GM23338 (cell line): ENCODE data around the gene CSTB. TPM values are rescaled to one million over a fixed set of nuclear protein-coding genes. Genes with fewer than 3 reads are reported as not detected.

Experiments used
- ATAC-seq: fragments of 200-7000 bp; cut with Tn5 transposase; 3 replicates; pipeline ENCODE4 v1.9.1; 2020
- DNase-seq: peaks from one replicate; pipeline ENCODE4 v3.0.0-alpha.2; 2015; ENCODE audit warnings: low spot score
- H2AFZ ChIP-seq: fragments of 200-600 bp; sonication (generic); 2 replicates; pipeline ENCODE4 v1.8.0; 2016; ENCODE audit warnings: antibody characterized with exemption, mild to moderate bottlenecking, moderate library complexity
- H3F3A ChIP-seq: fragments of 200-600 bp; sonication (generic); replicated peaks from 2 replicates; pipeline ENCODE4 v1.8.0; 2017; ENCODE audit warnings: antibody characterized with exemption, mixed run types, low read depth
- H3K27ac ChIP-seq: fragments of 200-600 bp; sonication (generic); 2 replicates; pipeline ENCODE4 v1.6.1; 2016; ENCODE audit warnings: low read depth
- H3K27me3 ChIP-seq: fragments of 200-600 bp; sonication (generic); 2 replicates; pipeline ENCODE4 v1.8.0; 2016; ENCODE audit warnings: mild to moderate bottlenecking, mixed run types, moderate library complexity; ENCODE audit not compliant: insufficient read depth
- H3K36me3 ChIP-seq: fragments of 200-600 bp; sonication (generic); 2 replicates; pipeline ENCODE4 v1.8.0; 2016; ENCODE audit warnings: mild to moderate bottlenecking; ENCODE audit not compliant: insufficient read depth
- H3K4me1 ChIP-seq: fragments of 200-600 bp; sonication (generic); 2 replicates; pipeline ENCODE4 v1.8.0; 2016; ENCODE audit warnings: mild to moderate bottlenecking, moderate library complexity; ENCODE audit not compliant: insufficient read depth
- H3K4me2 ChIP-seq: fragments of 200-600 bp; sonication (generic); 2 replicates; pipeline ENCODE4 v1.7.1; 2017; ENCODE audit warnings: mixed run types
- H3K4me3 ChIP-seq: fragments of 200-600 bp; sonication (generic); 2 replicates; pipeline ENCODE4 v1.6.1; 2016; ENCODE audit warnings: mixed run types
- H3K79me2 ChIP-seq: fragments of 200-600 bp; sonication (generic); replicated peaks from 2 replicates; pipeline ENCODE4 v1.8.0; 2017; ENCODE audit warnings: mild to moderate bottlenecking; ENCODE audit not compliant: insufficient read depth
- H3K9me2 ChIP-seq: fragments of 200-600 bp; sonication (generic); 2 replicates; pipeline ENCODE4 v1.8.0; 2017; ENCODE audit not compliant: insufficient read depth
- H4K20me1 ChIP-seq: fragments of 200-600 bp; sonication (generic); replicated peaks from 2 replicates; pipeline ENCODE4 v1.8.0; 2017; ENCODE audit warnings: mild to moderate bottlenecking; ENCODE audit not compliant: insufficient read depth
- H3K27ac Mint-ChIP-seq: 2 replicates; pipeline ENCODE4 v1.8.0; 2020; ENCODE audit warnings: inconsistent platforms, mild to moderate bottlenecking, moderate library complexity, mixed read lengths
- H3K27me3 Mint-ChIP-seq: 3 replicates; pipeline ENCODE4 v1.8.0; 2022; ENCODE audit warnings: low read depth, mild to moderate bottlenecking, moderate library complexity, mixed read lengths, inconsistent platforms; ENCODE audit not compliant: insufficient read depth, poor library complexity
- H3K36me3 Mint-ChIP-seq: 3 replicates; pipeline ENCODE4 v1.8.0; 2021; ENCODE audit warnings: low read depth, mild to moderate bottlenecking, inconsistent platforms, moderate library complexity, mixed read lengths
- H3K4me1 Mint-ChIP-seq: 3 replicates; pipeline ENCODE4 v1.8.0; 2020; ENCODE audit warnings: mild to moderate bottlenecking, inconsistent platforms, mixed read lengths
- H3K4me3 Mint-ChIP-seq: 3 replicates; pipeline ENCODE4 v1.8.0; 2021; ENCODE audit warnings: moderate library complexity, mild to moderate bottlenecking, inconsistent platforms, mixed read lengths
- H3K9me3 Mint-ChIP-seq: 3 replicates; pipeline ENCODE4 v1.8.0; 2020; ENCODE audit warnings: moderate library complexity, mild to moderate bottlenecking, inconsistent platforms, mixed read lengths
- CREB1 ChIP-seq: fragments of 250-450 bp; sonication (Bioruptor Pico); IDR thresholded peaks from 2 replicates; pipeline ENCODE4 v1.5.0; 2020; ENCODE audit warnings: low read depth, mild to moderate bottlenecking, moderate library complexity
- EZH2 ChIP-seq: fragments of 200-600 bp; sonication (generic); IDR thresholded peaks from one replicate; pipeline ENCODE4 v1.8.0; 2017; ENCODE audit warnings: antibody characterized with exemption, mild to moderate bottlenecking, low read depth; ENCODE audit not compliant: unreplicated experiment
- EZH2phosphoT487 ChIP-seq: fragments of 200-600 bp; sonication (generic); IDR thresholded peaks from one replicate; pipeline ENCODE4 v1.8.1; 2018; ENCODE audit warnings: antibody characterized with exemption; ENCODE audit not compliant: unreplicated experiment
- JUNB ChIP-seq: IDR thresholded peaks from one replicate; pipeline ENCODE4 v1.6.1; 2016; ENCODE audit warnings: antibody characterized with exemption; ENCODE audit not compliant: unreplicated experiment
- NANOG ChIP-seq: IDR thresholded peaks from 2 replicates; pipeline ENCODE4 v1.6.1; 2016; ENCODE audit warnings: antibody characterized with exemption, borderline replicate concordance
- POLR2AphosphoS5 ChIP-seq: IDR thresholded peaks from 2 replicates; pipeline ENCODE4 v1.6.1; 2016; ENCODE audit warnings: antibody characterized with exemption, low read depth
- STAT1 ChIP-seq: IDR thresholded peaks from one replicate; pipeline ENCODE4 v1.6.1; 2016; ENCODE audit warnings: antibody characterized with exemption; ENCODE audit not compliant: unreplicated experiment
- ZNF114 ChIP-seq: fragments of 250-450 bp; sonication (Bioruptor Pico); IDR thresholded peaks from 2 replicates; pipeline ENCODE4 v1.5.0; 2020; ENCODE audit warnings: mild to moderate bottlenecking, moderate library complexity
- ZNF331 ChIP-seq: fragments of 250-450 bp; sonication (Bioruptor Pico); IDR thresholded peaks from 2 replicates; pipeline ENCODE4 v1.5.0; 2020; ENCODE audit warnings: low read depth, mild to moderate bottlenecking, moderate library complexity
- polyA plus RNA-seq: library from polyadenylated mRNA; unstranded; fragments of >200 nt; fragmentation: Nextera tagmentation; extraction: Ambion mirVana; gene quantifications from 2 replicates; pipeline ENCODE4 v1.2.1, GENCODE V29; 2016
- total RNA-seq: library from RNA; depleted of rRNA; stranded (reverse); fragments of >200 nt; shearing (Covaris generic); gene quantifications from 2 replicates; pipeline ENCODE4 v1.2.3, GENCODE V29; 2014
- TF ChIP-seq, protein P1 (sequence below), 2 experiments: fragments of 200-600 bp in 1 of 2; sonication (generic) in 1 of 2; conservative IDR thresholded peaks; 2 replicates each; pipeline versions ENCODE4 v1.5.1 to v1.6.1; 2016 to 2017; ENCODE audit warnings: antibody characterized with exemption in 2 of 2, low read depth in 2 of 2, mild to moderate bottlenecking in 2 of 2, moderate library complexity in 1 of 2
- TF ChIP-seq, protein P2 (sequence below): IDR thresholded peaks from 2 replicates; pipeline ENCODE4 v1.6.1; 2016; ENCODE audit warnings: antibody characterized with exemption
- TF ChIP-seq, protein P3 (sequence below): fragments of 250-450 bp; sonication (Bioruptor Pico); IDR thresholded peaks from 2 replicates; pipeline ENCODE4 v1.5.0; 2020; ENCODE audit warnings: mild to moderate bottlenecking, moderate library complexity
- TF ChIP-seq, protein P4 (sequence below): IDR thresholded peaks from one replicate; pipeline ENCODE4 v1.6.1; 2018; ENCODE audit warnings: antibody characterized with exemption; ENCODE audit not compliant: unreplicated experiment

The CSTB gene
- total and polyA plus RNA-seq, 2 experiments from 2014 or later: 10.0 to 142 TPM

DNA sequence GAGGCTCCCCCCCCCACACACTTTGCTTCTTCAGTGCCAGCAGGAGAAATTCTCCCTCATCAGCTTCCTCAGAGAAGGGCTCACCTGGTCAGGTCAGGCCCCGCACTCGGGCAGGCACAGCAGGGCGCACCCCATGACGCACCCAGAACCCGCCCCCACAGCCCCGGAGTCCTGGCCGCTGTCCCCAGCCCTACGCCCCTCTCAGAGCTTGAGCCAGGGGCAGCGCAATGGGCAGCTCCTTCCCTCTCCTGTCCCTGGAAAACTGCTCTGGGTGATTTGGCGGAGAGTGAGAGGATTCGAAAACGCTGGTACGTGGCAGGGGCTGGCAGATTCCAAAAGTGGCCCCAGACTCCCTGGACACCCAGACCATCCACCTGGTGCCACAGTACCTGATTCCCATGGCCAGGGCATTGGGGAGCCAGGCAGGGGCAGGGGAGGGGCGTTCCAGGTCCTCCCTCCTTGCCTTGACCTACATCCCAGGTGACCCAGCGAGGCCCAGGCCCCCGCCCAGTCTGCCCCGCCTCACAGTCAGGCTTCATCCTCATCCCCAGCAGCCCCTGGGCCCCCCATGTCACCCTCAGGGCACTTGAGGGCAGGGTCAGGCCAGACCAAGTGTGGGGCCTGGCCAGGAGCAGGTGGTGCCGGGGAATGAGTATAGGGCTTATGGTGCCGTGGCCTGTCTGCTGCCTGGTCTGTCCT is 37.0 kb upstream of the CSTB start:
- Histone ChIP-seq H3K4me3 (no peak overlapping the region), H3K9me2 (no peaks in the 10 kb centered on the region), H3K27ac (no peak overlapping the region), H3K27me3 (no peaks in the 10 kb centered on the region), H3K36me3 (no peaks in the 10 kb centered on the region), H4K20me1 (no peaks in the 10 kb centered on the region), H3F3A (peaks cover 6% of the 10 kb centered on the region; the same call in 1 of the 2 replicates), H3K4me2 (no peak overlapping the region), H3K79me2 (no peaks in the 10 kb centered on the region), H2AFZ (no peak overlapping the region), H3K4me1 (peaks cover 7% of the 10 kb centered on the region)
- ATAC-seq: no peak
- Mint-ChIP-seq H3K9me3 (no peaks in the 10 kb centered on the region), H3K27me3 (peaks cover 19% of the 10 kb centered on the region), H3K27ac (no peak overlapping the region), H3K4me1 (peaks cover 13% of the 10 kb centered on the region), H3K36me3 (no peaks in the 10 kb centered on the region), H3K4me3 (no peak overlapping the region)
- no peak for DNase-seq
- no peak for TF ChIP-seq JUNB
- TF ChIP-seq, protein P1, sequence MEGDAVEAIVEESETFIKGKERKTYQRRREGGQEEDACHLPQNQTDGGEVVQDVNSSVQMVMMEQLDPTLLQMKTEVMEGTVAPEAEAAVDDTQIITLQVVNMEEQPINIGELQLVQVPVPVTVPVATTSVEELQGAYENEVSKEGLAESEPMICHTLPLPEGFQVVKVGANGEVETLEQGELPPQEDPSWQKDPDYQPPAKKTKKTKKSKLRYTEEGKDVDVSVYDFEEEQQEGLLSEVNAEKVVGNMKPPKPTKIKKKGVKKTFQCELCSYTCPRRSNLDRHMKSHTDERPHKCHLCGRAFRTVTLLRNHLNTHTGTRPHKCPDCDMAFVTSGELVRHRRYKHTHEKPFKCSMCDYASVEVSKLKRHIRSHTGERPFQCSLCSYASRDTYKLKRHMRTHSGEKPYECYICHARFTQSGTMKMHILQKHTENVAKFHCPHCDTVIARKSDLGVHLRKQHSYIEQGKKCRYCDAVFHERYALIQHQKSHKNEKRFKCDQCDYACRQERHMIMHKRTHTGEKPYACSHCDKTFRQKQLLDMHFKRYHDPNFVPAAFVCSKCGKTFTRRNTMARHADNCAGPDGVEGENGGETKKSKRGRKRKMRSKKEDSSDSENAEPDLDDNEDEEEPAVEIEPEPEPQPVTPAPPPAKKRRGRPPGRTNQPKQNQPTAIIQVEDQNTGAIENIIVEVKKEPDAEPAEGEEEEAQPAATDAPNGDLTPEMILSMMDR (conservative IDR thresholded peaks at IDR 0.05; ENCODE audit: low read depth in 2 of 2): no peak
- no peak for TF ChIP-seq EZH2
- TF ChIP-seq ZNF114 (CRISPR knock-in tag): no peak
- TF ChIP-seq EZH2phosphoT487: no peak
- TF ChIP-seq POLR2AphosphoS5: no peak
- TF ChIP-seq ZNF331 (CRISPR knock-in tag): no peak
- TF ChIP-seq, protein P2, sequence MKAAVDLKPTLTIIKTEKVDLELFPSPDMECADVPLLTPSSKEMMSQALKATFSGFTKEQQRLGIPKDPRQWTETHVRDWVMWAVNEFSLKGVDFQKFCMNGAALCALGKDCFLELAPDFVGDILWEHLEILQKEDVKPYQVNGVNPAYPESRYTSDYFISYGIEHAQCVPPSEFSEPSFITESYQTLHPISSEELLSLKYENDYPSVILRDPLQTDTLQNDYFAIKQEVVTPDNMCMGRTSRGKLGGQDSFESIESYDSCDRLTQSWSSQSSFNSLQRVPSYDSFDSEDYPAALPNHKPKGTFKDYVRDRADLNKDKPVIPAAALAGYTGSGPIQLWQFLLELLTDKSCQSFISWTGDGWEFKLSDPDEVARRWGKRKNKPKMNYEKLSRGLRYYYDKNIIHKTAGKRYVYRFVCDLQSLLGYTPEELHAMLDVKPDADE: no peak
- TF ChIP-seq NANOG: no peak
- no peak for TF ChIP-seq CREB1
- no peak for TF ChIP-seq STAT1
- TF ChIP-seq, protein P3, sequence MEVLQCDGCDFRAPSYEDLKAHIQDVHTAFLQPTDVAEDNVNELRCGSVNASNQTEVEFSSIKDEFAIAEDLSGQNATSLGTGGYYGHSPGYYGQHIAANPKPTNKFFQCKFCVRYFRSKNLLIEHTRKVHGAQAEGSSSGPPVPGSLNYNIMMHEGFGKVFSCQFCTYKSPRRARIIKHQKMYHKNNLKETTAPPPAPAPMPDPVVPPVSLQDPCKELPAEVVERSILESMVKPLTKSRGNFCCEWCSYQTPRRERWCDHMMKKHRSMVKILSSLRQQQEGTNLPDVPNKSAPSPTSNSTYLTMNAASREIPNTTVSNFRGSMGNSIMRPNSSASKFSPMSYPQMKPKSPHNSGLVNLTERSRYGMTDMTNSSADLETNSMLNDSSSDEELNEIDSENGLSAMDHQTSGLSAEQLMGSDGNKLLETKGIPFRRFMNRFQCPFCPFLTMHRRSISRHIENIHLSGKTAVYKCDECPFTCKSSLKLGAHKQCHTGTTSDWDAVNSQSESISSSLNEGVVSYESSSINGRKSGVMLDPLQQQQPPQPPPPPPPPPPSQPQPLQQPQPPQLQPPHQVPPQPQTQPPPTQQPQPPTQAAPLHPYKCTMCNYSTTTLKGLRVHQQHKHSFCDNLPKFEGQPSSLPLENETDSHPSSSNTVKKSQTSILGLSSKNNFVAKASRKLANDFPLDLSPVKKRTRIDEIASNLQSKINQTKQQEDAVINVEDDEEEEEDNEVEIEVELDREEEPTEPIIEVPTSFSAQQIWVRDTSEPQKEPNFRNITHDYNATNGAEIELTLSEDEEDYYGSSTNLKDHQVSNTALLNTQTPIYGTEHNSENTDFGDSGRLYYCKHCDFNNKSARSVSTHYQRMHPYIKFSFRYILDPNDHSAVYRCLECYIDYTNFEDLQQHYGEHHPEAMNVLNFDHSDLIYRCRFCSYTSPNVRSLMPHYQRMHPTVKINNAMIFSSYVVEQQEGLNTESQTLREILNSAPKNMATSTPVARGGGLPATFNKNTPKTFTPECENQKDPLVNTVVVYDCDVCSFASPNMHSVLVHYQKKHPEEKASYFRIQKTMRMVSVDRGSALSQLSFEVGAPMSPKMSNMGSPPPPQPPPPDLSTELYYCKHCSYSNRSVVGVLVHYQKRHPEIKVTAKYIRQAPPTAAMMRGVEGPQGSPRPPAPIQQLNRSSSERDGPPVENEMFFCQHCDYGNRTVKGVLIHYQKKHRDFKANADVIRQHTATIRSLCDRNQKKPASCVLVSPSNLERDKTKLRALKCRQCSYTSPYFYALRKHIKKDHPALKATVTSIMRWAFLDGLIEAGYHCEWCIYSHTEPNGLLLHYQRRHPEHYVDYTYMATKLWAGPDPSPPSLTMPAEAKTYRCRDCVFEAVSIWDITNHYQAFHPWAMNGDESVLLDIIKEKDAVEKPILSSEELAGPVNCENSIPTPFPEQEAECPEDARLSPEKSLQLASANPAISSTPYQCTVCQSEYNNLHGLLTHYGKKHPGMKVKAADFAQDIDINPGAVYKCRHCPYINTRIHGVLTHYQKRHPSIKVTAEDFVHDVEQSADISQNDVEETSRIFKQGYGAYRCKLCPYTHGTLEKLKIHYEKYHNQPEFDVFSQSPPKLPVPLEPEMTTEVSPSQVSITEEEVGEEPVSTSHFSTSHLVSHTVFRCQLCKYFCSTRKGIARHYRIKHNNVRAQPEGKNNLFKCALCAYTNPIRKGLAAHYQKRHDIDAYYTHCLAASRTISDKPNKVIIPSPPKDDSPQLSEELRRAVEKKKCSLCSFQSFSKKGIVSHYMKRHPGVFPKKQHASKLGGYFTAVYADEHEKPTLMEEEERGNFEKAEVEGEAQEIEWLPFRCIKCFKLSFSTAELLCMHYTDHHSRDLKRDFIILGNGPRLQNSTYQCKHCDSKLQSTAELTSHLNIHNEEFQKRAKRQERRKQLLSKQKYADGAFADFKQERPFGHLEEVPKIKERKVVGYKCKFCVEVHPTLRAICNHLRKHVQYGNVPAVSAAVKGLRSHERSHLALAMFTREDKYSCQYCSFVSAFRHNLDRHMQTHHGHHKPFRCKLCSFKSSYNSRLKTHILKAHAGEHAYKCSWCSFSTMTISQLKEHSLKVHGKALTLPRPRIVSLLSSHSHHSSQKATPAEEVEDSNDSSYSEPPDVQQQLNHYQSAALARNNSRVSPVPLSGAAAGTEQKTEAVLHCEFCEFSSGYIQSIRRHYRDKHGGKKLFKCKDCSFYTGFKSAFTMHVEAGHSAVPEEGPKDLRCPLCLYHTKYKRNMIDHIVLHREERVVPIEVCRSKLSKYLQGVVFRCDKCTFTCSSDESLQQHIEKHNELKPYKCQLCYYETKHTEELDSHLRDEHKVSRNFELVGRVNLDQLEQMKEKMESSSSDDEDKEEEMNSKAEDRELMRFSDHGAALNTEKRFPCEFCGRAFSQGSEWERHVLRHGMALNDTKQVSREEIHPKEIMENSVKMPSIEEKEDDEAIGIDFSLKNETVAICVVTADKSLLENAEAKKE (CRISPR knock-in tag): no peak
- TF ChIP-seq, protein P4, sequence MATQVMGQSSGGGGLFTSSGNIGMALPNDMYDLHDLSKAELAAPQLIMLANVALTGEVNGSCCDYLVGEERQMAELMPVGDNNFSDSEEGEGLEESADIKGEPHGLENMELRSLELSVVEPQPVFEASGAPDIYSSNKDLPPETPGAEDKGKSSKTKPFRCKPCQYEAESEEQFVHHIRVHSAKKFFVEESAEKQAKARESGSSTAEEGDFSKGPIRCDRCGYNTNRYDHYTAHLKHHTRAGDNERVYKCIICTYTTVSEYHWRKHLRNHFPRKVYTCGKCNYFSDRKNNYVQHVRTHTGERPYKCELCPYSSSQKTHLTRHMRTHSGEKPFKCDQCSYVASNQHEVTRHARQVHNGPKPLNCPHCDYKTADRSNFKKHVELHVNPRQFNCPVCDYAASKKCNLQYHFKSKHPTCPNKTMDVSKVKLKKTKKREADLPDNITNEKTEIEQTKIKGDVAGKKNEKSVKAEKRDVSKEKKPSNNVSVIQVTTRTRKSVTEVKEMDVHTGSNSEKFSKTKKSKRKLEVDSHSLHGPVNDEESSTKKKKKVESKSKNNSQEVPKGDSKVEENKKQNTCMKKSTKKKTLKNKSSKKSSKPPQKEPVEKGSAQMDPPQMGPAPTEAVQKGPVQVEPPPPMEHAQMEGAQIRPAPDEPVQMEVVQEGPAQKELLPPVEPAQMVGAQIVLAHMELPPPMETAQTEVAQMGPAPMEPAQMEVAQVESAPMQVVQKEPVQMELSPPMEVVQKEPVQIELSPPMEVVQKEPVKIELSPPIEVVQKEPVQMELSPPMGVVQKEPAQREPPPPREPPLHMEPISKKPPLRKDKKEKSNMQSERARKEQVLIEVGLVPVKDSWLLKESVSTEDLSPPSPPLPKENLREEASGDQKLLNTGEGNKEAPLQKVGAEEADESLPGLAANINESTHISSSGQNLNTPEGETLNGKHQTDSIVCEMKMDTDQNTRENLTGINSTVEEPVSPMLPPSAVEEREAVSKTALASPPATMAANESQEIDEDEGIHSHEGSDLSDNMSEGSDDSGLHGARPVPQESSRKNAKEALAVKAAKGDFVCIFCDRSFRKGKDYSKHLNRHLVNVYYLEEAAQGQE: no peak
